ENCODE results near the gene SORCS2. TPM values are rescaled to one million over a fixed set of nuclear protein-coding genes. Genes with fewer than 3 reads are reported as not detected.

Gene SORCS2
- polyA plus RNA-seq, 1 donor (not counting 4 experiments of a cell fraction or from before 2014, with no cell fraction given) = 0.09 TPM

GRCh38 chr4:7620814-7621176, 428.5 kb downstream of the SORCS2 start:
- Histone ChIP-seq H3K9ac (ENCODE audit: control insufficient read depth, extremely low read depth, insufficient read depth, low read length) (no peak overlapping the region), H2AFZ (ENCODE audit: control insufficient read depth, low read length) (no peak overlapping the region), H4K20me1 (ENCODE audit: control insufficient read depth, extremely low read depth, insufficient read depth, low read length) (no peaks in the 10 kb centered on the region), H3K4me1 (ENCODE audit: control insufficient read depth, extremely low read depth, insufficient read depth, low read length) (no peaks in the 10 kb centered on the region), H3K36me3 (ENCODE audit: control insufficient read depth in 2 of 2, extremely low read depth in 1 of 2, insufficient read depth in 2 of 2, low read length in 2 of 2) (no peaks in the 10 kb centered on the region), H3K9me1 (ENCODE audit: control insufficient read depth, extremely low read depth, insufficient read depth, low read length) (no peaks in the 10 kb centered on the region), H3K9me3 (ENCODE audit: control insufficient read depth, low read depth, low read length) (no peaks in the 10 kb centered on the region), H3K4me3 (ENCODE audit: control insufficient read depth in 2 of 3, extremely low read depth in 1 of 3, insufficient read depth in 2 of 3, low read depth in 1 of 3, low read length in 3 of 3) (no peak overlapping the region), H3K79me2 (ENCODE audit: control insufficient read depth, insufficient read depth, low read length) (no peaks in the 10 kb centered on the region), H3K4me2 (ENCODE audit: control insufficient read depth, extremely low read depth, insufficient read depth, low read depth, low read length) (no peak overlapping the region), H3K27me3 (ENCODE audit: control insufficient read depth, extremely low read depth, insufficient read depth, low read length) (no peaks in the 10 kb centered on the region), H3K27ac (ENCODE audit: control insufficient read depth, insufficient read depth, low read length) (no peak overlapping the region)
- FAIRE-seq (no peak), DNase-seq (ENCODE audit: low read depth, low spot score) (no peak)
- dilution Hi-C loops (cut with MboI; ENCODE audit: extremely low pct_ligation_motif_present, low sequenced_read_pairs) = no loop called here
- TF ChIP-seq EZH2 (IDR thresholded peaks at IDR 0.05; ENCODE audit: low read length) = no peak
- no peak for TF ChIP-seq CTCF (optimal IDR thresholded peaks at IDR 0.05 in 1 of 3, IDR thresholded peaks at IDR 0.05 in 1 of 3, conservative IDR thresholded peaks at IDR 0.05 in 1 of 3; ENCODE audit: extremely low read depth in 1 of 3, insufficient read depth in 2 of 3, low read length in 3 of 3)

GRCh38 chr4:7621252-7622035, 429.1 kb downstream of the SORCS2 start:
- no peaks in the 10 kb centered on the region for H3K36me3 ChIP-seq (ENCODE audit: control insufficient read depth in 2 of 2, extremely low read depth in 1 of 2, insufficient read depth in 2 of 2, low read length in 2 of 2)
- H3K27ac ChIP-seq (ENCODE audit: control insufficient read depth, insufficient read depth, low read length) = no peak overlapping the region
- H3K27me3 ChIP-seq (ENCODE audit: control insufficient read depth, extremely low read depth, insufficient read depth, low read length) = no peaks in the 10 kb centered on the region
- TF ChIP-seq CTCF (optimal IDR thresholded peaks at IDR 0.05 in 1 of 3, IDR thresholded peaks at IDR 0.05 in 1 of 3, conservative IDR thresholded peaks at IDR 0.05 in 1 of 3; ENCODE audit: extremely low read depth in 1 of 3, insufficient read depth in 2 of 3, low read length in 3 of 3) (no peak), EZH2 (IDR thresholded peaks at IDR 0.05; ENCODE audit: low read length) (no peak)
- no peaks in the 10 kb centered on the region for H3K9me3 ChIP-seq (ENCODE audit: control insufficient read depth, low read depth, low read length)
- DNase-seq (ENCODE audit: low read depth, low spot score) (no peak), FAIRE-seq (no peak)
- no peak overlapping the region for H2AFZ ChIP-seq (ENCODE audit: control insufficient read depth, low read length)
- no peaks in the 10 kb centered on the region for H4K20me1 ChIP-seq (ENCODE audit: control insufficient read depth, extremely low read depth, insufficient read depth, low read length)
- dilution Hi-C loops (cut with MboI; ENCODE audit: extremely low pct_ligation_motif_present, low sequenced_read_pairs) = no loop called here
- H3K4me1 ChIP-seq (ENCODE audit: control insufficient read depth, extremely low read depth, insufficient read depth, low read length) = no peaks in the 10 kb centered on the region
- H3K4me2 ChIP-seq (ENCODE audit: control insufficient read depth, extremely low read depth, insufficient read depth, low read depth, low read length) = no peak overlapping the region
- H3K79me2 ChIP-seq (ENCODE audit: control insufficient read depth, insufficient read depth, low read length) = no peaks in the 10 kb centered on the region
- no peak overlapping the region for H3K9ac ChIP-seq (ENCODE audit: control insufficient read depth, extremely low read depth, insufficient read depth, low read length)
- no peak overlapping the region for H3K4me3 ChIP-seq (ENCODE audit: control insufficient read depth in 2 of 3, extremely low read depth in 1 of 3, insufficient read depth in 2 of 3, low read depth in 1 of 3, low read length in 3 of 3)
- H3K9me1 ChIP-seq (ENCODE audit: control insufficient read depth, extremely low read depth, insufficient read depth, low read length) = no peaks in the 10 kb centered on the region

All from keratinocyte (primary cell).